Non-pigmented ciliary epithelial cell (primary cell): ENCODE data around the gene TSC2.

ENCODE experiments used
- DNase-seq: peaks from one replicate; pipeline ENCODE4 v3.0.0-alpha.2; 2010; ENCODE audit warnings: low read depth

The TSC2 gene

DNA sequence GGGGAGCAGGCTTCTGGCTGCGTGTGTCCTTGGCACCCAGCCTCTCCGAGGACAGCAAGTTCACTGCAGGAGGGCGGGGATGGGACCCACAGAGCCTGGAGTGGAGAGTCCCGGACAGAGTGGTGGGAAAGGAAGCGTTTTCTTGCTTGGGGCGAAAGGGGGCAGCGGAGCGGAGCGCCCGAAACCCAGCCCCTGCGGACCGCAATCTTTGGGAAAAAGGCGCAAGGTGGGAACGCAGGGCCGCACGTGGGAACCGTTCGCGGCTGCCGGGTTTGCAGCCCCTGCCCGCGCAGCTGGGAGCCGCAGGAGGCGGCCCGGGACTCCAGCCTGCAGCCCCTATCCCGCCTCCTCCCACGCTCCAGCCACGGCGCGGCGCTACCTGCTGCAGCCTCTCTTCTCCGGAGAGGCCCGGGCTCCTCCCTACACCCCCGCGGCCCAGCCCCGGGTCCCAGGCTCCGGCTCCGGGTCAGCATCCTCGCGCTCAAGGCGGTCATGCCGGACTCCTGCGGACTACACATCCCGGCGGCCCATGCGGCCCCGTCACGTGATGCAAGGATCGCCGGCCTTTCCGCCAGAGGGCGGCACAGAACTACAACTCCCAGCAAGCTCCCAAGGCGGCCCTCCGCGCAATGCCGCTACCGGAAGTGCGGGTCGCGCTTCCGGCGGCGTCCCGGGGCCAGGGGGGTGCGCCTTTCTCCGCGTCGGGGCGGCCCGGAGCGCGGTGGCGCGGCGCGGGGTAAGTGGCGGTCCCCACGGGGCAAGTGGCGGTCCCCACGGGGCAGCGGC is at the start of gene TSC2, which contains the start of gene NTHL1:
Gene TSC2 (plus strand): TSS at position 656 of the 786 bp plus-strand sequence. CDS start 631 bp downstream, outside the sequence.
Gene NTHL1 (minus strand): TSS at position 505 of the 786 bp plus-strand sequence. CDS start 11 bp downstream, at position 494.
- peak; percentile 77 for DNase-seq

GRCh38 chr16:1998360-1998835 is 49.4 kb upstream of the TSC2 start:
- no peak for DNase-seq

DNA sequence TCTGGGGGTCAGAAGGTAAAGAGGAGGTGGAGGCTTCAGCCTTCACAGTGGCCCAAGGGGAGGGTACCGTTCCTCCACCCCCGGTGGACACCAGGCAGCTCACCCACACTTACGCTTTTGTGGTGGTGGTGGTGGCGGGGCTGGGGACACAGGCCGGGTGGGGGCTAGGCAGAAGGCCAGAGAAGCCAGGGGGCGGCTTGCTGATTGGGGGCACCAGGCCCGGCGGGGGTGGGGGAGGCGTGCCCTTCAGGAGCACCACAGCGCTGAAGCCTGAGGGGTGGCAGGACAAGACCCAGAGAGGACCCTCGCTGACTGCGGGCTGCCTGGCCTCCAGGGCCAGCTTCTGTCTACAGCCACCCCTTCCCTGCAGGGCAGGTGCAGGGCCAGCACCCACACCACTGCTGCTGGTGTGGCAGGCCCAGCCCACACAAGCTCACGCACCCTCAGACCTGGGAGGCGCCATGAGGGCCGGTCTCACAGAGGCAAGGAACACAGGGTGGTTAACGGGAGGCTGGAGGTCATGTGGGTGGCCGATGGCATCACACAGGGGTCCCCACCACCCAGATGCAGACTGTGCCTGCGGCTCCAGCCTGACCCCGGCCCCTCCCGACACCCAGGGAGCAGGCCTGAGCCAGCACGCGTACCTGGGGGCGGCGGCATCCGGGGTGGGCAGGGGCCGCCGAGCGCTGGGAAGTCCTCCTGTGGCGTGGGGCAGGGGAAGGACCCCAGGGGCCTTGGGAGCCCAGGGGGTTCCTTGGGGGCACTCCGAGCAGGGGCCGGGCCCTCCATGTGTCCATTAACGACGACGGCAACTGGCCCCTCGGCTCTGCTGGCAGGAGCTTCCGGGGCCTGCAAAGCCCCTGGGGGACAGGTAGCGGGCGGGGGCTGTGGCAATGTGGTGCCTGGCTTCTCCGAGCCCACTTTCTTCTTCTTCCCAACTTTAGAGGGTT is 48.7 kb upstream of the TSC2 start:
- DNase-seq: no peak

DNA sequence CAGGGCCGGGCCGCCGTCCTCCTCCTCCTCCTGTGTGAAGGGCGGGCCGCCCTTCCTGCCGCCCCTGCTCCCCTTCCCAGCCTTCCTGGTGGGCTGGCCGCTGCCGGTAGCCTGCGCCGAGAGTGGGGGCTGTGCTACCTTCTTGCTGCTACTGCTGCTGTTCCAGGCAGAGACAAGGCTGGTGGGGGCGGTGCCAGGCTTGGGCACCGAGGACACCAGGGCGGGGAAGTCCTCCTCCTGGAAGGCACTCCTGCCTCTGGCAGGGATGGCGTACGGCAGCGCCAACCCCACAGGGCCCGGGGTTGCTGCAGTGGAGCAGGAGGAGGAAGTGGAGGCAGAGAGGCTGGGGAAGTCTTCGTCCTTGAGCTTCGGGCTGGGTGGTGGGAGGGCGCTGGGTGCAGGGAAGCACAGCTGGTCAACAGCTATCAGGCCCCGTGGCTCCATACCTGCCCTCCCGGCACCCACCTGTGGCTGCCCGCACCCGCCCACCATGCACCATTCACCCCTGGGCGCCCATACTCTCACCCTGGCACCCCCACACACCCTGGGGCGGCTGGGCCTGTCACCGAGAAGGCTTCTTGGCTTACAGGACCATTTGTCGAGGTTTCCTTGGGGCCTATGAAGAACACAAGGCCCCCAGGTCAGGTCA is 47.8 kb upstream of the TSC2 start:
- no peak for DNase-seq

GRCh38 chr16:2001035-2001434 is 46.8 kb upstream of the TSC2 start:
- DNase-seq: no peak

DNA sequence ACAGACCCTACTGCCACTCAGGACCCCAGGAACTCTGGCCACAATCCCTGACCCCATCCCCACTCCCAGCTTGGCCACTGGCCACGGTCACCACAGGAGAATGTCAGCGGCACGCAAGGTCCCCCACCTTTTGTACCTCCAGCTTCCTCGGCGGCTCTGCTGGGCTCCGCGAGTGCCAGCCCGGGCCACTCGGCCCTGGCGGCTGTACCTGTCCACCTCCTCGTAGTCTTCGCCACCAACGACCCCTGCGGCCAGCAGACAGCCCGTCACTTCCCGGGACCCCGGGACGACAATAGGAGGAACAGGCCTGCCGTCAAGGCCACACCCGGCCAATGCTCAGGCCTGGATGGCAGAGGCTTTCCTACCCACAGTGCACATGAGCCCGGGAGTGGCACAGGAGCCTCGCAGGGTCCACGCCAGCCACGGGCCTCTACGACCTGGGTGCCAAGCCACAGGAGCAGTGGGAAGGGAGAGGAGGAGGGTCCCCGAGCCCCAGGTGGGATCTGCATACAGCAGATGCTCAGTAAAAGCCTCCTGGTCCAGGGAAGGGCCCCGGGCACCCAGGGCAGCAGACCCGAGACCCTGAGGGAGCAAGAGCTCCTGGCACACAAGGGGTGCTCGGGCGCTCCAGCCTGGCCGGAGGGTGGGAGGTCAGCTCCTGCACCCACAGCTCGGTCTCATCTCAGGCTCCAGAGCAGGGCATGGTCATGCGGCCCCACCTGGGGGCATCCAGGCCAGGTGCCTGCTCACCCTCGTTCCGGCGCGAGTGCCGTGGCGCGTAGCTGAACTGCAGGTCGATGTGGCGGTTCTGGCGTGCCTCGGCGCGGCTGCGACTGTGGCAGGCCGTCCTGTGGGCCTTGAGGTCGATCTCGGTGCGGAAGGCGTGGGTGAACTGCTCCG is 46.1 kb upstream of the TSC2 start:
- DNase-seq: no peak

DNA sequence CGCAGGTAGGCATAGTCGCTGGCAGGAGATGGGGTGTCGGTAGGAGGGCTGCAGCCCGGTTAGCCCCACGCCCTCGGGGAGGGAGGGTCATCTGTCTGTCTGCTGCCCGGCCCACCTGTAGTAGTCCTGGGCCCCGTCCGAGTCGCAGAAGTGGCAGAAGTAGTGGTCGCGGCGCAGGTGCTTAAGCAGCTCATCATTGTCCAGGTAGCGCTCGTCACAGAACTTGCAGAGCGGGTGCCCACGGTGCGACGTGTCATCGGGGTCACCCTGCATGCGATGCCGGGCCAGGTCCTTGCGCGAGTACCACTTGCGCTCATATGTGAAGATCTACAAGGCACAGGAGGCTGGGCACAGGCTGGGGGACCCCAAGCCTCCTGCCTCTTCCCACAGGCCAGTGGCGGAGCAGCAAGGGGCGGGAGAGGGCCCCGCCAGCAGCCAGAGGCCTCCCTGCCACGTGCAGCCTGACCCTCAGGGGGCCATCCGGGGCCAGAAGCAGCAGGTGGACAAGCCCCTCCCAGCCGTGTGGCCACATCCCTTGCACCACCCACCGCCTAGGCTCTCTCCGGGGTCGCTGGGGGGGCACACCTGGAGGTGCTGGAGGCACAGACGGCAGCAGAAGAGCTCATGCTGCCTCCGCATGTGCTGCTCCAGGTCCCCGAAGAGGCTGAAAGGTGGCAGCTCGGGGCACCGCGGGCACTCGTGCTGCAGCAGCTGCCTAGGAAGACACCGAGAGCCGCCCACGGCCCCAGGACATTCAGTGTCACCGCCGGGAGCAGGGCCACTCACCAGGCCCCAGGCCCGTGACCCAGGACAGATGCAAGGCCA is 45.2 kb upstream of the TSC2 start:
- no peak for DNase-seq

DNA sequence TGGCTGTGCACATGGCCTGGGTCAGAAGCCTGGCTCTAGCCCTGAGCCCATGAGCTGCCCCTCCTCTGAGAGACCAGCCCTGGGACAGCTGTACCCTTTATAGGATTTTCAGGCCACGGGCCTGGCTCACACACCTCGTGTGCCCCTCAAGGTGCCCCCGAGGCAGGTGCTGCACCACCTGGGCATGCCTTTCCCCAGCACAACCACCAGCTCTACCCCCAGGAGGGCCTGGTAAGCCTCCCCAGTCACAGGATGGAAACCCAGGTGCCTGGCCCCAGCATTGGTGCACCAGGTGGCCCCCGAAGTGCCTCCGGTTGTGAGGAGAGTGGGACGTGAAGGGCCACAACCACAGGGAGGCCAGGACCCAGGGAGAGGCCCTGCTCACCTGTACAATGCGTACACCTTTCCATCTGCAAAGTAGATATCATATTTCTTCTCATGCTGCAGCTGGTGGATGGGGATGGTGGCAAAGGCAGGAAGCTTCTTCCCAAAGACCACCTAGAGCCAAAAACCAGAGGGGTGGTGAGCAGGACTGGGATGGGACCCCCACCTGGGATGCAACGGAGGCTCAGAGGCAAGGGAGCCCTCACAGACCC is 44.5 kb upstream of the TSC2 start:
- DNase-seq: no peak

- DNase-seq: no peak
Observed at GRCh38 chr16:2003827-2004641, 43.8 kb upstream of the TSC2 start.

GRCh38 chr16:2004795-2005517 is 42.8 kb upstream of the TSC2 start:
- DNase-seq: no peak

- DNase-seq: no peak
Observed at GRCh38 chr16:2005646-2006045, 42.1 kb upstream of the TSC2 start.

GRCh38 chr16:2006317-2006716 is 41.5 kb upstream of the TSC2 start:
- no peak for DNase-seq

DNA sequence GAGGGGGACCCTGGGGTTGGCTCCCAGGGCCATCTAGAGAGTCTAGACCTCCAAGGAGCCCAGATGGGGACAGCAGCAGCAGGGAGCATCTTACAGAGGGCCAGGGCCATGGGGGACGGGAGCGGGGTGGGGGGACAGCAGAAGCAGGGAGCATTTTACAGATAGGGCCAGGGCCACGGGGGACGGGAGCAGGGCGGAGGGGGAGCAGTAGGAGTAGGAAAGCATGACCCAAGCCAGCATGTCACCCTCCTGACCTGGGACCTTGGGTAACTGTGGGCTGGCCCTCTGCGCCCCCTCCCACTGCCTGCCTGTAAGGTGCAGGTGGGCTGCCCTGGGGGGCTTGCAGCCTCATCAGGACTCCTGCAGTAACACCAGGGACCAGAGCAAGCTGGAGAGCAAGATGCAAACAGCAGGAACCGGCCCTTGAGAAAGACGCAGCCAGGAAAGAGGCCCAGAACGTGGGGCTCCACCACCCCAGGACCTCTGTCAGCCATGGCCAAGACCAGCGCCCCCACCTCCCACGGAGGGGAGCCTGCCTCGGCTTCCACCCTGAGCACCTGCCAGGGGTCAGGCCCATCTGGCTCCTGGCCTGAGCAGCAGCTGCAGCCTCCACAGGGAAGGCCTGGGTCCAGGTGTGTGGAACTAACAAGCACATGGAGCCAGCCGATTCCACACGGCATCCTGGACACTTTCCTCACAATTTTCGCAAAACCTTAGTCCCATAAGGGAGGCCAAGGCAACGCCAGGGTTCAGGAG is 40.5 kb upstream of the TSC2 start:
- no peak for DNase-seq

DNA sequence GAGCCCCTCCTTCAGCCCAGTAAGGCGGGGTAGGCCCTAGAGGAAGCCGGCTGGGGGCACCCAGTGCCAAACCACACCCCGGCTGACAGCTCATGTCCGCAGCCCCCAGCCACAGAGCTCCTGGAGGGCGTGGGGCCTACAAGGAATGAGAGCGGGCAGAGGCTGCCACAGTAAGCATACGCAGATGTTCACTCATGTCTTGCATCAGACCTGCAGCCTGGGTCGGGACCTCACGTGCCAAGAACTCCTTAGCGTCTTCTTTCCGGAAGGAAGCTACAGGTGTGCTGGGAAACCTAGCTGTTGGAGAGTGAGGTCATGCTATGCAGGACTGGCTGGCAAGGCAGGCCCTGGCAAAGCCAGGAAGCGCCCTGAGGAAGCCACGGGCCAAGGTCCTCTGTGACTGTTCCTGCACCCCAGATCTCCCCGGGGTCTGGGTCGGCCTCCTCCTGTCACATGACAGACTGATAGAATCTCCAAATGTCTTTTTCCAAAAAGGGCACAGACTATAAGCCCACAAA is 39.7 kb upstream of the TSC2 start:
- DNase-seq: no peak

DNA sequence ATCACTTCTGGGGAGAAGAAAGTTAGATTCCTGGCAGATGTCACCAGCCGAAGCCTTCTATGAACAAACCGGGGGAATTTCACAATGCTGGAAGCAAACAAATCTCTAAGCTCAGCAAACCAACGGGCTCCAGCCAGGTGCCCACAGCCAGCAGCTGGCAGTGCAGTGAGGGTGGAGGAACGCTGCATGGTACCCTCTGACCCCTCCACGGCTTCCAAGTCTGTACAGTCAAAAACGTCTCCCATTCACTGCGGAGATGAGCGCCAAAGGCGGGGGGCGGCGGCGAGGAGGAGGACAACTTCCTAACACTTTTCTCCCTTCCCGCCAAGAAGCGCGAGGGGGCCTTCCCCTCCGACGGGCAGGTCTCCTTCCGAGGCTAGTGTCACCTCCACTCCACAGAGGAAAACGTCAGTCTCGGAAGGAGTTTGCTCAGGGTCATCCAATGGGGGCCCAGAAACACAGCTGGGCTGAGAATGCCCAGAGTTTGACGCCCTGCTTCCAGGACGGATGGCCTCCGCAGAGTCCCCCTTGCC is 39.1 kb upstream of the TSC2 start:
- DNase-seq: no peak

DNA sequence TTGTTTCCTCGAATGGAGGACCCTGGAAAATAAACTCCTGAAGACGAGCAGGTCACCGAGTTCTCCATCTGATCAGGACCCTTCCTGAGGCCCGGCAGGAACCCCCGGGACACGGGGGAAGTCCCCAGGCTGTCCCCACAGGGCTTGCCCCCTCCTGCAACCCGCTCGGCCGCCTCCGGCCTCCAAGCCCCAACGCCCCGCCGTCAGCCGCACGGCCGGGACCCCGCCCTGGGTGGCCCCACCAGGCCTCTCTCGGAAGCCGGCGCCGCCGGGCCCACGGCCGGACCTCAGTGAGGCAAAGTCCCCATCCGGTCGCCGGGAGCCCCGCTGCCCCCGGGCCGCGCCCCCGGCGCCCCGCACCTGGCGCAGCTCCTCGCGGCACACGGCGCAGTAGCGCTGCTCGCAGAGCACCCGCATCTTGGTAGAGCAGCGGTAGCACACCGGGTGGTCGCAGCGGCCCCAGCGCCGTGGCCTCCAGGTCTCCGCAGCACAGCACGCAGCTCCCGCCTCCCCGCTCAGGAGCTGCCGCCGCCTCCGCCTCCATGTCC is 38.5 kb upstream of the TSC2 start:
- no peak for DNase-seq
